ENCODE results near the gene NGRN.

The NGRN gene, protein sequence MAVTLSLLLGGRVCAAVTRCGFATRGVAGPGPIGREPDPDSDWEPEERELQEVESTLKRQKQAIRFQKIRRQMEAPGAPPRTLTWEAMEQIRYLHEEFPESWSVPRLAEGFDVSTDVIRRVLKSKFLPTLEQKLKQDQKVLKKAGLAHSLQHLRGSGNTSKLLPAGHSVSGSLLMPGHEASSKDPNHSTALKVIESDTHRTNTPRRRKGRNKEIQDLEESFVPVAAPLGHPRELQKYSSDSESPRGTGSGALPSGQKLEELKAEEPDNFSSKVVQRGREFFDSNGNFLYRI
- total RNA-seq: 15.9 to 20.3 reads per million in 2 experiments

DNA sequence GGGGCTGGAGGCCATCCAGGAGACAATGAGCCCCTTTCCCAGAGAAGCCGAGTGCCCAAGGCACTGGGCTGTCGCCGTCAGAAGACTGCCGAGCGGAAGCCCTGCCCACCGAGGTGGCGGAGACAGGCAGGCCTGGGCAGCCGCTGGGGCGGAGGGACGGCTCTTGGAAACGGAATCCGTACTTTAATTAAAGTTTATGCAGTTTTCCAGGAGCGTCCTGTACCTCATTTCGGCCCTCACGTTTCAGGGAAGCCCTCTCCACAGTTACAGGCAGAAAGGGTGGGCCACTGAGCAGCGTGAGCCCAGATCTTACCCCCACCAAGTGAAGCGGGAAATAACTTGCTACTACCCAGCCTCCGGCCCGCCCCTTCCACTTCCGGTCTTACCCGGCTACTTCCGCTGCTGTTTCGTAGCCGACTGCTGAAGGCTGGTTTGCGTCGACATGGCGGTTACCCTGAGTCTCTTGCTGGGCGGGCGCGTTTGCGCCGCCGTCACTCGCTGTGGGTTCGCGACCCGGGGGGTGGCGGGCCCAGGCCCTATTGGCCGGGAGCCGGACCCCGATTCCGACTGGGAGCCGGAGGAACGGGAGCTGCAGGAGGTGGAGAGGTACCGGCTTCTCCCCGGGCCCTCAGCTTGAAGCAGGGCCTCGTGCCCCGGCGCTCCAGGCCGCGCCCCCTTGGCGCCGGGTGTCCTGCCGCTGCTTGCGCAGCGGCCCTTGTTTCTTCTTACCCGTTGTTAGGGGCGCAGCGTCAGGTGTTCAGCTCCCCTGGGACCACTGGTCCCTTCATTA, at the start of gene NGRN:
Gene NGRN, plus strand, starts transcription at position 402 of the 790 bp plus-strand sequence. Its CDS starts 41 bp downstream, at position 443.
- DNase-seq (ENCODE audit: low read depth): peak; percentile 85

DNA sequence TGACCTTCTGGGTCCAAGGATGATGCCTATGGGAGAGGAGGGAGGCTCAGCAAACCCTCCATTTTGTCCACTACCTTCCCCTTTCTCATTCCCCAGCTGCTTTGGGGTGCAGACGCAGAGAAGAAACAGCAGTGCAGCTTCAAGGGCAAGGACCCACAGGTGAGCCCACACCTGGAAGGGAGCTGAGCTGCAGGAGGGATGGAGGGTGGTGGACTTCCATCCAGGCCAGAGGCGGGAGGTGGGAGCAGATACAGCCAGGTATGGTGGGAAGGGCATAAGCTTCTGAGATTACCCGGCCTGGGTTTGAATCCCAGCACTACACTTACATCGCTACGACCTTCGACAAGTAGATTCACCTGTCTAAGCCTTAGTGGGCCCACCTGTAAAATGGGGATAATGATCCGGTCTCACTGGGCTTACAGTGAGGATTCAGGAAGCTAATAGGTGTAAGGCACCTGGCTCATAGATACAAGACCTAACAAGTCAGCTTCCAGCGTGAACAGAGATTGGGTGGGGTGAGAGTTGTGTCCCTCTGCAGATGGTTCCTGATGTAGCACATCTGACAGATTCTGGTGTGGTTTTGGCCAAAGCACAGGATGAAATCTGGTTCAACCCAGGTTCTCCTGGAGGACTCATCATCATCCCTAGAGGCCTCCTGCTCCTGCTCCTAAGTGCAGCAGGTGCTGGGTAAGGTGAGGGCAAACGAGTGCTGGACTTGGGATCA, 47.6 kb upstream of the NGRN start:
- no peak for DNase-seq (ENCODE audit: low read depth)

DNA sequence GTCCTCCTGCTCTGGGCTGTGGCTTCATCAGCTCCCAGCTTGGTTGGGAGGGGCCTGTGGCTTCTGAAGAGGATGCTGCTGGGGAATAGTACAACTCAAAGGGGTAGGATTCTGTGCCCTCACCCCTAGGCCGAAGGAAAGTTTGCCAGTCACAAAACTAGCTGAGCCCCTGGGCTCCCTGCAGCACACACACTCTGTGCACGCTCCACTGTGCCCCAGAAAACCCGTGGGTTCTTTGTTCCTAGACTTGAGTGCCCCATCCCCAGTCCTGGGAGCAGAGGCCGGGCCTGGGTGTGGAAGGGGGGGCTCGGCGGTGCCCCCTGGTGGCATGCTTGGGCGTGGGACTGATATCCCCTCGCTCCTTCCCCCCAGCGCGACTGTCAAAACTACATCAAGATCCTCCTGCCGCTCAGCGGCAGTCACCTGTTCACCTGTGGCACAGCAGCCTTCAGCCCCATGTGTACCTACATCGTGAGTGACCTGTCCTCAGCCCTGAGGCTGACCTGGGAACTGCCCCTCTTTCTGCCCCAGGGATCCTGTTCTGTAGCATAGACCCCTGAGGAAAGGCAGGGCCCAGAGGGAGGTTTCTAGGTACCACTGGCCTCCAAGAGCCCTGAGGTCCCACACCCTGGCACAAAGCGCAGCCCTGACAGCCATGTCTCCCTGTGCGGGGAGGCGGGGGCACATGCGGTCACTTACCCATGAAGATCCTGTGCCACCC, 45.9 kb upstream of the NGRN start:
- DNase-seq (ENCODE audit: low read depth): peak; percentile 34

DNA sequence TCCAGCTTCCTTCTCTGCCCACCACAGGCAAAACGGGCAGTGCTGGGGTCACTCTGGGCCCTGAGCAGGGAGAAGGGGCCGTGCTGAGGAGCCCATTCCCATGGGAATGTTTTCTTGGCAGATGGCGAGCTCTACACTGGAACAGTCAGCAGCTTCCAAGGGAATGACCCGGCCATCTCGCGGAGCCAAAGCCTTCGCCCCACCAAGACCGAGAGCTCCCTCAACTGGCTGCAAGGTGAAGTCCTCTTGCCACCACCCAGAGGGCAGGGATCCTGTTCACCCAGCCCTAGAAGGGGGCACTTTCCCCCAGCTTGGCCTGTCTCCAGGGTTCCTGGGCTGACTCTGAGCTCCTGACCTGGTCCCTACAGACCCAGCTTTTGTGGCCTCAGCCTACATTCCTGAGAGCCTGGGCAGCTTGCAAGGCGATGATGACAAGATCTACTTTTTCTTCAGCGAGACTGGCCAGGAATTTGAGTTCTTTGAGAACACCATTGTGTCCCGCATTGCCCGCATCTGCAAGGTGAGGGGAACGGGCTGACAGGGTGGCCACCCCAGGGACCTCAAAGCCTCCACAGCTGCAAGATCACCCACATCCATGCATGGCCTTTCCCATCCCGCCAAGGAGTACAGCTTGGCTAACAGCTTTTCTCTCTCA, 44.1 kb upstream of the NGRN start:
- no peak for DNase-seq (ENCODE audit: low read depth)

DNA sequence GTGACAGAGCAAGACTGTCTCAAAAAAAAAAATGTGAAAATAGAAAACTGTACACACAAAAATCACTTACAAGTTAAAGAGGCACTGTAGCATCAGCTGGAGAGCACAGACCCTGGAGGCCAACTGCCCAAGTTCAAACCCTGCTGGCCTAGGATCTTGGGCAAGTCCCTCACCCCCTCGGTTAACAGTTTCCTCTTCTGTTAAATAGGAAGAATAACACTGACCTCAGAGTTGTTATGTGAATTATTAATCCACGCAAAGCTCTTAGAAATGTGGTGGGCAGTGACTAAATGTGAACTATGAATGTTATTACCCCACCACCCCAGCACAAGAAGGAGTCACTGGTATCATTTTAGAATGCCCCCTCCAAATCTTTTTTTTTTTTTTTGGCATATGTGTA, 42.9 kb upstream of the NGRN start:
- no peak for DNase-seq (ENCODE audit: low read depth)

DNA sequence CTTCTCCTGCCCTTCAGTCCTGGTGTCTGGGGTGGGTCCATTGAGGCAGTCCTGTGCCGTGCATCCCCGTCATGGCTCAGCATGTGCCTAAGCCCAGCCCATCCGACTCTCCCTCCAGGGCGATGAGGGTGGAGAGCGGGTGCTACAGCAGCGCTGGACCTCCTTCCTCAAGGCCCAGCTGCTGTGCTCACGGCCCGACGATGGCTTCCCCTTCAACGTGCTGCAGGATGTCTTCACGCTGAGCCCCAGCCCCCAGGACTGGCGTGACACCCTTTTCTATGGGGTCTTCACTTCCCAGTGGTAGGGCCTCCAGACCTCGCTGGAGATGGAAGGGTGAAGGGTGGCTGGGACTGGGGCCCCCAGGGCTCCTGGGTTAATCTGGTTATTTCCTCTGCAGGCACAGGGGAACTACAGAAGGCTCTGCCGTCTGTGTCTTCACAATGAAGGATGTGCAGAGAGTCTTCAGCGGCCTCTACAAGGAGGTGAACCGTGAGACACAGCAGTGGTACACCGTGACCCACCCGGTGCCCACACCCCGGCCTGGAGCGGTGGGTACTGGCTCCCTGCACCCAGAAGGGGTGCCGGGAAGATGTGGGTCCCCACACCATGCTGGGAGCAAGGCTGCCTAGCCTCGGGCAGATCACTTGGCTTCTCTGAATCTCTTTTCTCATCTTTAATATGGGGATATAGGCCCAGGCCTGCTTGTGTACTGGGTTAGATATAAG, 41.9 kb upstream of the NGRN start:
- no peak for DNase-seq (ENCODE audit: low read depth)

DNA sequence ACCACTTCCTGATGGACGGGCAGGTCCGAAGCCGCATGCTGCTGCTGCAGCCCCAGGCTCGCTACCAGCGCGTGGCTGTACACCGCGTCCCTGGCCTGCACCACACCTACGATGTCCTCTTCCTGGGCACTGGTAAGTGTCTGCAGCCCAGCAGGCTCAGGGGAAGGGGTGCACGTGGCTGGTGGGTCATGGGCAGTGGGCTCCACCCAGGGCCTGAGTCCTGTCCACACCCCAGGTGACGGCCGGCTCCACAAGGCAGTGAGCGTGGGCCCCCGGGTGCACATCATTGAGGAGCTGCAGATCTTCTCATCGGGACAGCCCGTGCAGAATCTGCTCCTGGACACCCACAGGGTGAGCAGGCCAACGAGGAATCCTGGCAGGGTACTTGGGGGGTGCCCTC, 40.4 kb upstream of the NGRN start:
- no peak for DNase-seq (ENCODE audit: low read depth)

DNA sequence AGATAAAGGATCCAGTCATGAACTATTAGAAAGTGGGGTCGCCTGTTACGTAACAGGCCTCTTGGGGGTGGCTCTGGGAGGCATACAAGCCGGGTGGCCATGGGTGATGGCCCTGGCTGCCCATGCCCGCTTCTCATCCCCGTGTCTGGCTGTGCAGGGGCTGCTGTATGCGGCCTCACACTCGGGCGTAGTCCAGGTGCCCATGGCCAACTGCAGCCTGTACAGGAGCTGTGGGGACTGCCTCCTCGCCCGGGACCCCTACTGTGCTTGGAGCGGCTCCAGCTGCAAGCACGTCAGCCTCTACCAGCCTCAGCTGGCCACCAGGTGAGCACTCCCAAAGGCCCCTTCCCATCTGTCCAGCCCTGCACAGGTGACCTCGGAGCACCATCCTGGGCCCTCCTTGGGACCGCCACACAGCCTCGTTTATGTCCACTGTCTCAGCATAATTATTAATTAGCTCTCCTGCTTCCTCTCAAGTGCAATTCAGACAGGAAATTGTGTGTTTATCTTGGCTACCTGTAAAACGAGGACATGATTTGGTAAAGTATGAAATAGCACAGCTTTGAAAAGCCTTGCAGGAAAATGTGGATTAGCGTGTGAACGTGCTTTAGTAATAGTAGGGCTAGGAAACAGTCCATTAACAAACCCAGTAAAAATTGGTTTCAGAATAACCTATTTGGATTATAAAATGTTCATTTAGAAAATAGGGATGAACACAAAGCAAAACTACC, 39.8 kb upstream of the NGRN start:
- no peak for DNase-seq (ENCODE audit: low read depth)

DNA sequence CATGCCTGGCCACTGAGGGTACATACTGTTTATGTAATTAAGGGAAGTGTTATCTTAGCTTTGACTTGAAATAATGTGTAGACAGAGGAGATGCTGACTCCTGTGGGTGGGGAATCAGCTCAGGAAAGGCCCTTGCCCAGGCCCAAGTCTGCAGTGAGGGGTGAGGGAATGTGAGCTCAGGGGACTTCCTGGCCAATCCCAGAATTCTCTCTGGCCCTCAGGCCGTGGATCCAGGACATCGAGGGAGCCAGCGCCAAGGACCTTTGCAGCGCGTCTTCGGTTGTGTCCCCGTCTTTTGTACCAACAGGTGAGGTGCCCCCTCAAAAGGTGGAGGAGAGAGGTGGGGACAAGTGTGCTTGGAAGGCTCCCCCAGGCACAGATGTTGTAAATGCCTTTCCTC, 38.1 kb upstream of the NGRN start:
- DNase-seq (ENCODE audit: low read depth): no peak

DNA sequence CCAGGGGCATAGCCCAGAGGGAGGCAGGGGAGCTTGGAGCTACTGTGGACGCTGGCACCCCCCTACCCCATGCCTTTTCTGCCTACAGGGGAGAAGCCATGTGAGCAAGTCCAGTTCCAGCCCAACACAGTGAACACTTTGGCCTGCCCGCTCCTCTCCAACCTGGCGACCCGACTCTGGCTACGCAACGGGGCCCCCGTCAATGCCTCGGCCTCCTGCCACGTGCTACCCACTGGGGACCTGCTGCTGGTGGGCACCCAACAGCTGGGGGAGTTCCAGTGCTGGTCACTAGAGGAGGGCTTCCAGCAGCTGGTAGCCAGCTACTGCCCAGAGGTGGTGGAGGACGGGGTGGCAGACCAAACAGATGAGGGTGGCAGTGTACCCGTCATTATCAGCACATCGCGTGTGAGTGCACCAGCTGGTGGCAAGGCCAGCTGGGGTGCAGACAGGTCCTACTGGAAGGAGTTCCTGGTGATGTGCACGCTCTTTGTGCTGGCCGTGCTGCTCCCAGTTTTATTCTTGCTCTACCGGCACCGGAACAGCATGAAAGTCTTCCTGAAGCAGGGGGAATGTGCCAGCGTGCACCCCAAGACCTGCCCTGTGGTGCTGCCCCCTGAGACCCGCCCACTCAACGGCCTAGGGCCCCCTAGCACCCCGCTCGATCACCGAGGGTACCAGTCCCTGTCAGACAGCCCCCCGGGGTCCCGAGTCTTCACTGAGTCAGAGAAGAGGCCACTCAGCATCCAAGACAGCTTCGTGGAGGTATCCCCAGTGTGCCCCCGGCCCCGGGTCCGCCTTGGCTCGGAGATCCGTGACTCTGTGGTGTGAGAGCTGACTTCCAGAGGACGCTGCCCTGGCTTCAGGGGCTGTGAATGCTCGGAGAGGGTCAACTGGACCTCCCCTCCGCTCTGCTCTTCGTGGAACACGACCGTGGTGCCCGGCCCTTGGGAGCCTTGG, 37.4 kb upstream of the NGRN start:
- no peak for DNase-seq (ENCODE audit: low read depth)

DNA sequence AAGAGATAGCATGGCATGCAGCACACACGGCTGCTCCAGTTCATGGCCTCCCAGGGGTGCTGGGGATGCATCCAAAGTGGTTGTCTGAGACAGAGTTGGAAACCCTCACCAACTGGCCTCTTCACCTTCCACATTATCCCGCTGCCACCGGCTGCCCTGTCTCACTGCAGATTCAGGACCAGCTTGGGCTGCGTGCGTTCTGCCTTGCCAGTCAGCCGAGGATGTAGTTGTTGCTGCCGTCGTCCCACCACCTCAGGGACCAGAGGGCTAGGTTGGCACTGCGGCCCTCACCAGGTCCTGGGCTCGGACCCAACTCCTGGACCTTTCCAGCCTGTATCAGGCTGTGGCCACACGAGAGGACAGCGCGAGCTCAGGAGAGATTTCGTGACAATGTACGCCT, 36.5 kb upstream of the NGRN start:
- no peak for DNase-seq (ENCODE audit: low read depth)

DNA sequence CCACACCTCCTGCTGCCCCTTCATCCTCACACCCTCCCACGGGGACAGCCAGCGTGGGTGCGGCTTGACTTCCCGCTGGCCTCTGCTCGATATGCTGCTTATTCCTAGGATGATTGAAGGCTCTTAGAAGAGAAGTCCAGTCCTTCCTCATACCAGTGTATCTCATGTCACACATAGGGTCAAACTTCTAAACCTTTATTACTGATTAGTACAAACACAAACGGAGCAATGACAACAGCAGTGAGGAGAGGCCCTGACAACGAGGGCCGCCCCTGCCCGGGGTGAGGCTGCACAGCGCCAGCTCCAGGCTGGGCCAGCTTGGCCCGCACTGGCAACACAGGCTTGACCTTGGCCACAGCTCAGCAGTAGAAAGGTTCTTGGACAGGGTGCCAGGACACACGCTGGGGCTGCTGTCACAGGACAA, 35.4 kb upstream of the NGRN start:
- DNase-seq (ENCODE audit: low read depth): no peak

DNA sequence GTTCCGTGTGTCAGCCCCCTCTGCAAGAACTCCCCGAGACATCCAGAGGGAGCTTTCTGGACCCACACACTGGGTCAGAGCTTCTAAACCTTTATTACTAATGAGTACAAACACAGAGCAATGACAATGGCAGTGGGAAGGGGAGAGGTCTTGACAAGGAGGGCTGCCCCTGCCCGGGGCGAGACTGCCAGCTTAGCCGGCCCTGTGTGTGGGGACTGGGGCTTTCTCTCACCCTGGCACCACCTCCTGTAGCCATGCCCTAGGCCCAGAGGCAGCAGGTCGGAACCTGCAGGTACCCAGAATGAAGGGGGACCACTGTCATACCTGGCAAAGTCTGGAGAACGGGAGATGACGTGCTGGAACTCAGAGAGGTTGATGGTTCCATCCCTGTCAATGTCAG, 34.9 kb upstream of the NGRN start:
- DNase-seq (ENCODE audit: low read depth): no peak

DNA sequence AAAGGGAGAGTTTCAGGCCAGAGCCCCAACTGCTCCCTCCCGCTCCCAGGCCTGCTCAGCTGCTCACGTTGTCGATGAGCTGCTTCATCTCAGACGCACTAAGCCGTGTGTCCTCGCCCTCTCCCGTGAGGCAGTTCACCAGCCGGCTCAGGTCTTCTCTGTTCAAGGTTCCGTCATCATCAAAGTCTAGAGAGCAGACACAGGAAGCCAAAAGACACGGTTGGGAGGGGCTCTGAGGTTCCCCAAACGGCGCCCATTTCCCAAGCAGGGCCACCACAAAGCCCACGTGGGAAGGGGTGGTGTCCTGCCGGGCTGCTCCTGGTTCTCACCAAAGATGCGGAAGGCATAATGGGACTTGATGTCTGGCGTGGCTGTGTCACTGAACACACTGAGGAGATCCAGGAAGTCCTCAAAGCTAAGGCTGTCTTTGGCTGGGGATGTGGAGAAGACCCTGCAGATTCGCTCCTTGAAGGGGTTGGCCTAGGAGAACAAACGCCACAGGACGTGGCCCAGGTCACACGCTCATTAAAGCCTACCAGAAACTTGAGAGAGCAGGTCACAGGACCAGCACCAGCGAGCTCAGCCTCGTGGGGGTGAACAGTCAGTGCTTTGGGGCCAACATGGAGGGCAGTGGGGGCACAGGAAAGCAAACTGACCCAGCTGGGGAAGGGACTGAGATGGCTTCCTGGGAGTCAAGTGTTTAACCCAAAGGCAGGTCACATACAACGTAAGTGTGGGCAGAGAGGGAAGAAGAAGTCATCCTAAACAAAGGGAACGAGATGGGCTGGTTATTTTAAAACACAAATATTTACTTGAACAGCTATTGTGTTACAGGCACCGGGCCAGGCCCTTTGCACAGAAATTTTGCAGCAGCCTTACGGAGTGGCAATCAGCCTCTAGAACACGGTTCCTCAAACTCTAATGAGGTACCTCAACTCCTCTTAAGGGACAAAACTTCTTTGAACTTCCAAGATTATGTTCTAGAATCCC, 34.1 kb upstream of the NGRN start:
- peak; percentile 79 for DNase-seq (ENCODE audit: low read depth)

DNA sequence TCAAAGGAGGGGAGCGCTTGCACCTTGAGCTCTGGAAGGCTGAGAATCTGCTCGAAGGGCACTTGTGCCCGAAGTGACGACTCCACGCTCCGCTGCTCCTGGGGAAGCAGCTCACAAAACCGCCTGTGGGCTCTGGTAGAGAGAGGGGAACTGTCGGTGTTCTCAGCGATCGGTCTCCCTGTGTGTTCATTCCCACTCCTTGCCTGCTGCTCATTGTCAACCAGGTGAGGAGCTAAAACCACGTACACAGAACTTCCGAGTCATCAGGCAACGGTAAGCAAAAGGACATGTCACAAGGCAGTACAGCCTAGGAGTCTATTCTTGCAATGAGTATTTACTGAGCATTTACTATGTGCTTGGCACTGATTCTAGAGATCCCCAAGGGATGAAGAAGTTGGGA, 33.3 kb upstream of the NGRN start:
- DNase-seq (ENCODE audit: low read depth): no peak

DNA sequence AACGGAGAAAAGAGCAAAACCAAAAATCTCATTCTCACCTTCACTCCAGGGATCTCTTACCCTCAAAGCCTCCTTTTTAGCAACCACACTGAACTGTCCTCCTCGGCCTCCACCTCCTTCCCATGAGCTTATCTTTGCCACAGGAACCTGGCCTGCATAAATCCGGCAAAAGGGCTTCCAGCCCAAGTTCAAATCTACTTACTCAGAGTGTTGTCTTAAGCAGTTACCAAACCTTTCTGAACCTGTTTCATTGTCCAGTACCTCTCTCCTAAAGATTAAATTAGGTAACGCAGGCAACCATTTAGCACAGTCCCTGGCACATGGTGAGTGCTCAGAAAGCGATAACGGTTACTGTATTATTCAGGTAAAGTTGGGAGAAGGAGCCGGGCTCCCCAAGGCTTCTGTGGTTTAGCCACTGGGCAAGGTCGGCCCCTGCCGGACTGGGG, 32.5 kb upstream of the NGRN start:
- no peak for DNase-seq (ENCODE audit: low read depth)

DNA sequence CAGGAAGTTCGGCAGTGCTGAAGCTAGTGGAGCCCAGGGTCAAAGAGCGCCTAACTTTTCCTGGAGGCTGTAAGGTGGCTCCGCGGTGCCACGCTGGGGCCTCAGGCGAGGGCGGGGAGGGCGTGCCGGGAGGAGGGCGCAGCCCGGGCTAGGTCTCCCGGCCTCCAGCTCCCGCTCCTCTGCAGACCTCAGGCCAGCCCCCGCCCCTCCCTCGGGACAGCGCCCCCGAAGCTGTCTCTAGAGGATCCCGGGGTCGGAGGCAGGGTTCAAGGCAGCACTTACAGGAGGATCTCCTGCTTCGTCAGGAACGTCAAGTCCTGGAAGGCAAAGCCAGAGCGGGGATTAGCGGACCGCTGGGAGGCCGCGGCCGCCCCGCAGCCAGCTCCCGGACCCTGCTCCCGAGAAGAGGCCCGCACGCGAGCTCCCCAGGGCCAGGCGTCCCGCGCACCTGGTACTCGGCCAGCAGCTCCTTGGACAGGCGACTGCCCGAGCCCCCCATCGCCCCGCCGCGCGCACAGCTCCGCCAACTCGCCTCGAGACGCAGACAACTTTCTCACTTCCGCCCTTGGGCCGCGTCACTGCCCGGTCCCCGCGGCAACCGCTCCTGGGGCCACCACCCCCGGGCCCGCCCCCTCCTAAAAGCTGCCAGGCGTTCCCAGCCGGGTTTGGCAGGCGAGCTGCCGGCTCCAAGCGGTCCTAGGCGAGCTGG, 31.9 kb upstream of the NGRN start, which contains the start of gene CIB1:
Gene CIB1, minus strand, starts transcription at position 555 of the 709 bp plus-strand sequence. Its CDS starts 56 bp downstream, at position 499.
- peak; percentile 95 for DNase-seq (ENCODE audit: low read depth)
